GM12878 (cell line): Measurements from ENCODE around the gene NUP37. TPM values are rescaled to one million over a fixed set of nuclear protein-coding genes. Genes with fewer than 3 reads are reported as not detected.
A peak's percentile ranks its signal among the peaks of the same experiment; 100 is the strongest.

Source experiments
- ATAC-seq: fragments of 200-7000 bp; cut with Tn5 transposase; 3 replicates; pipeline ENCODE4 v1.9.1; 2020; ENCODE audit warnings: mild to moderate bottlenecking, moderate library complexity
- BruUV-seq: library from RNA; stranded (reverse); fragments of 400-500 nt; replicated peaks from 2 replicates; lab custom pipeline; 2021; lab: Mats Ljungman, UMichigan
- CTCF ChIA-PET: fragments of 300-600 bp; sonication (Branson Sonifier 250); formaldehyde crosslinking; extraction: SDS; loops from one replicate; lab custom pipeline; 2021; ENCODE audit warnings: inconsistent platforms; lab: Yijun Ruan, JAX
- POLR2A ChIA-PET: fragments of 350-600 bp; formaldehyde crosslinking; extraction: SDS; loops from one replicate; lab custom pipeline; 2021; ENCODE audit warnings: inconsistent platforms; lab: Charles Lee
- RAD21 ChIA-PET: fragments of 300-600 bp; sonication (Branson Sonifier 250); formaldehyde crosslinking; loops from one replicate; lab custom pipeline; 2023; ENCODE audit warnings: antibody characterized with exemption; ENCODE audit not compliant: unreplicated experiment; lab: Charles Lee
- SMC1A ChIA-PET: fragments of 300-600 bp; sonication (Branson Sonifier 250); formaldehyde crosslinking; loops from one replicate; lab custom pipeline; 2023; ENCODE audit not compliant: unreplicated experiment, uncharacterized antibody; lab: Charles Lee
- DNase-seq: peaks from one replicate; pipeline ENCODE4 v3.0.0-alpha.2; 2011; ENCODE audit warnings: low read depth, low spot score
- FAIRE-seq: peaks from 3 replicates; lab custom pipeline; 2011; peaks lifted over from hg19 to GRCh38; lab: Jason Lieb, UNC
- H2AFZ ChIP-seq: 2 replicates; pipeline ENCODE4 v1.6.0; 2011; ENCODE audit warnings: low read depth, low read length, control low read depth; ENCODE audit not compliant: control insufficient read depth
- H3K27ac ChIP-seq: 2 replicates; pipeline ENCODE4 v1.5.1; 2011; ENCODE audit warnings: control low read depth; ENCODE audit not compliant: control insufficient read depth, insufficient read depth
- H3K27me3 ChIP-seq, 2 experiments: replicated peaks in 1 of 2; 2 replicates each; pipeline versions ENCODE4 v1.6.0 to v1.6.1; 2011; ENCODE audit warnings: low read length in 1 of 2; ENCODE audit not compliant: control insufficient read depth in 2 of 2, insufficient read depth in 2 of 2
- H3K36me3 ChIP-seq, 2 experiments: 2 replicates each; pipeline ENCODE4 v1.5.1; 2011; ENCODE audit warnings: low read length in 1 of 2; ENCODE audit not compliant: control insufficient read depth in 2 of 2, insufficient read depth in 2 of 2
- H3K4me1 ChIP-seq: 2 replicates; pipeline ENCODE4 v1.6.1; 2011; ENCODE audit warnings: mild to moderate bottlenecking, low read length, moderate library complexity, mixed read lengths; ENCODE audit not compliant: control insufficient read depth, insufficient read depth
- H3K4me2 ChIP-seq: 2 replicates; pipeline ENCODE4 v1.6.0; 2011; ENCODE audit warnings: control low read depth; ENCODE audit not compliant: control insufficient read depth, insufficient read depth
- H3K4me3 ChIP-seq: fragments of 200-600 bp; sonication (generic); 2 replicates; pipeline ENCODE4 v1.5.1; 2016
- H3K79me2 ChIP-seq: 2 replicates; pipeline ENCODE4 v1.6.0; 2011; ENCODE audit warnings: low read length; ENCODE audit not compliant: control insufficient read depth, insufficient read depth
- H3K9ac ChIP-seq: 2 replicates; pipeline ENCODE4 v1.8.0; 2011; ENCODE audit warnings: low read length, control low read depth, mixed read lengths; ENCODE audit not compliant: control insufficient read depth, insufficient read depth
- H3K9me3 ChIP-seq: replicated peaks from 3 replicates; pipeline ENCODE4 v1.5.1; 2011; ENCODE audit warnings: mild to moderate bottlenecking, low read length; ENCODE audit not compliant: control insufficient read depth, insufficient read depth
- H4K20me1 ChIP-seq: 2 replicates; pipeline ENCODE4 v1.6.0; 2011; ENCODE audit not compliant: control insufficient read depth, insufficient read depth
- BCL11A ChIP-seq: IDR thresholded peaks from 2 replicates; pipeline ENCODE4 v1.6.1; 2011; ENCODE audit warnings: low read depth, low read length
- BRCA1 ChIP-seq: IDR thresholded peaks from 2 replicates; pipeline ENCODE4 v1.6.1; 2011; ENCODE audit warnings: low read depth, low read length, improper control_type of control experiment
- CREM ChIP-seq: IDR thresholded peaks from 2 replicates; pipeline ENCODE4 v1.6.1; 2014; ENCODE audit warnings: antibody characterized with exemption, low read depth
- ETV6 ChIP-seq, 2 experiments: fragments of 450-650 bp in 1 of 2; IDR thresholded peaks in 1 of 2; conservative IDR thresholded peaks in 1 of 2; 2 replicates each; pipeline ENCODE4 v1.6.1; 2014; ENCODE audit warnings: antibody characterized with exemption in 1 of 2, borderline replicate concordance in 1 of 2, low read depth in 1 of 2, mild to moderate bottlenecking in 1 of 2, moderate library complexity in 1 of 2
- HDGF ChIP-seq: fragments of 450-650 bp; IDR thresholded peaks from 2 replicates; pipeline ENCODE4 v1.6.1; 2016; ENCODE audit warnings: antibody characterized with exemption
- IKZF2 ChIP-seq, 2 experiments: fragments of 450-650 bp; IDR thresholded peaks; 2 replicates each; pipeline ENCODE4 v1.6.1; 2017; ENCODE audit warnings: mild to moderate bottlenecking in 2 of 2, moderate library complexity in 2 of 2
- MTA3 ChIP-seq: IDR thresholded peaks from 2 replicates; pipeline ENCODE4 v1.6.1; 2012; ENCODE audit warnings: low read length, inconsistent platforms, borderline replicate concordance
- NFIC ChIP-seq: IDR thresholded peaks from 2 replicates; pipeline ENCODE4 v1.6.1; 2012; ENCODE audit warnings: low read depth, mild to moderate bottlenecking, inconsistent platforms, low read length, moderate library complexity
- TBL1XR1 ChIP-seq: IDR thresholded peaks from 2 replicates; pipeline ENCODE4 v1.6.1; 2012; ENCODE audit warnings: low read depth, low read length, improper control_type of control experiment
- ZNF24 ChIP-seq: fragments of 450-650 bp; IDR thresholded peaks from 2 replicates; pipeline ENCODE4 v1.6.1; 2017; ENCODE audit warnings: antibody characterized with exemption, mild to moderate bottlenecking
- in situ Hi-C: fragments of 300-500 bp; cut with MboI; formaldehyde crosslinking; loops from 9 replicates; pipeline ENCODE4 v1.14.3; 2018; ENCODE audit warnings: mixed read lengths
- intact Hi-C: fragments of 100-400 bp; cut with micrococcal nuclease; formaldehyde crosslinking; loops from one replicate; pipeline ENCODE4 v1.14.2; 2022; ENCODE audit not compliant: unreplicated experiment
- polyA plus RNA-seq, 11 experiments: library from polyadenylated mRNA; depleted of rRNA in 4 of 11; unstranded in 6 of 11; stranded (reverse) in 5 of 11; fragments of >200 nt; fragmentation: Nextera tagmentation in 4 of 11; fragmentation: Illumina TruSeq in 1 of 11; extraction: Ambion mirVana in 4 of 11; extraction: Trizol in 1 of 11; gene quantifications; 1 replicate in 1 of 11; 2 replicates in 10 of 11; pipeline versions ENCODE4 v1.2.1 to v1.2.3, GENCODE V29; 2011 to 2016; ENCODE audit warnings: inconsistent platforms in 2 of 11, missing spikeins in 2 of 11, low read depth in 1 of 11
- total RNA-seq, 4 experiments: library from RNA; depleted of rRNA in 3 of 4; stranded (reverse); fragments of >200 nt in 3 of 4; fragmentation: Illumina TruSeq in 1 of 4; extraction: Trizol in 1 of 4; gene quantifications; 2 replicates each; pipeline versions ENCODE4 v1.2.1 to v1.2.3, GENCODE V29; 2013 to 2021
- TF ChIP-seq, protein P1 (sequence below): fragments of 450-650 bp; IDR thresholded peaks from 2 replicates; pipeline ENCODE4 v1.6.1; 2017; ENCODE audit warnings: mild to moderate bottlenecking
- TF ChIP-seq, protein P2 (sequence below): IDR thresholded peaks from 2 replicates; pipeline ENCODE4 v1.6.1; 2012; ENCODE audit warnings: low read depth, low read length, improper control_type of control experiment
- TF ChIP-seq, protein P3 (sequence below): IDR thresholded peaks from 2 replicates; pipeline ENCODE4 v1.6.1; 2012; ENCODE audit warnings: low read length, inconsistent platforms

Gene NUP37
- total and polyA plus RNA-seq, 10 of the 15 experiments (the other 5 are each of a cell fraction or from before 2014, with no cell fraction given) = 51.8 to 250 (median 99.6) TPM

DNA sequence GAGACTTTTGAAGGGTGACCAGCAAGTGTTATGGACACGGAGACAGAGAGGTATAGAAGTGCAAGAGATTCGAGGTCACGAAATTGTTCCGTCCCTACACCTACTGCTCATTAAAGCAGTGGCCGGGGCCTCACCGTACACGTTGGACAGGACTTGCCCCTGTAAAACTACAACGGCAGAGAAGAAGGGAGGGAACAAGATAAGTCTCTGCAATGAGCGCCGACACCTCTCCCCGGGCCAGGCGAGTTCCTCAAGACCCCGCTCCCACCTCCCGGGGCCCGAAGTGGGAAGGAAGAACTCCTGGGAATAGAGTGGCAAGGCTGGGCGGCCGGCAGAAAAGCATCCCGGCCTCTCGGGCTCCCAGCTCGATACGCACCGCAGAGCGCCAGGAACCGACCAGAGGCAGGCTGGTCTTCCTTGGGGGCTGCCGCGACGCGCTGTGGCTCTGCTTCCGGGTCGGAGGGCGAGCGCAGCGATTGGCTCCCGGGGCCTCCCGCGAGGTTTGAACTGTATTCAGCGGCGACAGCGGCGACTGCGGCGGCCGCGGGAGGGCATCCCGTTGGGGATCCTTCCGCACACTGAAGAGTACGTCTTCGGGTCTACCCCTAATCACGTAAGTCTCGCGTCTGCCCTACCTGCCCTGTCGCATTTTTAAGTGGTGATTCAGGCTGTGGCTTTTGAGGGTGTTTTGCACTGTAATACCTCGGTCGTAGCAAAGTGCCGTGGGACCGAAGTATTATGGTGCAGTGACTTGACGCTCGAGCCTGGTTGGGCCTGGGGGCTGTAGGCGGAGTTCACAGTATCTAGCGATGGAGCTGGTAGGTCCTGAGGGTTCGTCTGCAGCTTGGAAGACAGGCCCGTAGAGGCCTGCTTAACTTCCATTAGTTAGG, at the start of gene NUP37, which contains the start of gene PARPBP (continued):
- TF ChIP-seq ZNF24 = no peak

DNA sequence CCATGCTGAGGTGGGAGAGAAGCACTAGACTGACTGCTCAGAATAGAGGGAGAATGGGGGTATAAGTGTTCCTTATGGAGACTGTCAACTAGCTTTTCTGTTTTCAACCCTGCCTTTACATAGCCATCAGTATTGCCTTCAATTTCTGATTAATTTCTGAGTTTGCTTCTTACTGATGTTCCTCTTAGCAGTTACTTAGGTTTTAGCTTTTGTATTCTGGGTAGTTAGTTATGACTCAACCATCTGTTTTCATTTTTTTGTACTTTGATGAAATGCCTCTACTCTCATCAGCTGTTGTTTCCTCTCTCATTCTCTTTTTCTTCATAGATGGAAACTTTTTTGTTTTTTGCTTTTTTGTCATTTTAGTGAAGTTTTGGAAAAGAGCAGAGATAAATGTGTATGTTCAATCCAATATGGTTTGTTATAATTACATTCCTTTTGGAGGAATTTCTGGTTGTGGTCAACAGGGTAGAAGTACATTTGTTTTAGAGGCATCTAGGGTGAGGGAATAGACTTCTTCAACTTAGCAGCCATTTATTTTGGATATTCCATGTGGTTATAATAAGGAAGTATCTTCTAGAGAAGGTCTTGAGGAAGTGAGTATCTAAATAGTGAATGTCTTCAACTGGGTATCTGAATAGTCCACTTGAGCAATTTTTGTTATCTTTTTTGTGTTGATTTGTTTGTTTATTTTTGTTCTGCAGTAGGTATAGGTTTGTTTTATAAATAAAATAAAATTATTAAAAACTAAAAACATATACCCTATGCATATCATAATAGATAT, 48.1 kb upstream of the NUP37 start:
- H3K27ac ChIP-seq = peak overlapping the region; percentile 62
- intact Hi-C loops = no loop called here
- H3K9me3 ChIP-seq = no peaks in the 10 kb centered on the region
- H3K9ac ChIP-seq = no peak overlapping the region
- peaks cover 5% of the 10 kb centered on the region for H3K4me1 ChIP-seq
- ChIA-PET SMC1A (interaction anchor here (0.7 to 5.3 kb wide), 17 partner anchors 10 to 572 kb away, joined by 3 to 34 read pairs (median 5); no protein-coding TSS in a partner anchor), RAD21 (interaction anchor here (0.6 to 4.5 kb wide), 11 partner anchors 45 to 572 kb away, joined by 3 to 42 read pairs (median 4); no protein-coding TSS in a partner anchor), POLR2A (interaction anchor here (0.6 kb wide), 1 partner anchor 581 kb away, joined by 3 read pairs; no protein-coding TSS in a partner anchor), CTCF (interaction anchor here (0.7 to 5.7 kb wide), 20 partner anchors 11 to 643 kb away, joined by 3 to 57 read pairs (median 8); partner anchors contain the start of gene IGF1)
- BruUV-seq = no TSS peak
- ATAC-seq = peak; percentile 85
- FAIRE-seq = peak; percentile 52
- no peaks in the 10 kb centered on the region for H3K27me3 ChIP-seq
- H3K4me3 ChIP-seq = no peak overlapping the region
- peak; percentile 7 for DNase-seq
- in situ Hi-C loops = no loop called here
- peak overlapping the region; percentile 37 for H2AFZ ChIP-seq
- H3K36me3 ChIP-seq = peaks cover 0 to 3% of the 10 kb centered on the region in 2 experiments; a peak in 1 of 4 replicates
- H3K79me2 ChIP-seq = no peaks in the 10 kb centered on the region
- H3K4me2 ChIP-seq = peak overlapping the region; percentile 17
- no peaks in the 10 kb centered on the region for H4K20me1 ChIP-seq
- no peak for TF ChIP-seq TBL1XR1
- TF ChIP-seq, protein P1, sequence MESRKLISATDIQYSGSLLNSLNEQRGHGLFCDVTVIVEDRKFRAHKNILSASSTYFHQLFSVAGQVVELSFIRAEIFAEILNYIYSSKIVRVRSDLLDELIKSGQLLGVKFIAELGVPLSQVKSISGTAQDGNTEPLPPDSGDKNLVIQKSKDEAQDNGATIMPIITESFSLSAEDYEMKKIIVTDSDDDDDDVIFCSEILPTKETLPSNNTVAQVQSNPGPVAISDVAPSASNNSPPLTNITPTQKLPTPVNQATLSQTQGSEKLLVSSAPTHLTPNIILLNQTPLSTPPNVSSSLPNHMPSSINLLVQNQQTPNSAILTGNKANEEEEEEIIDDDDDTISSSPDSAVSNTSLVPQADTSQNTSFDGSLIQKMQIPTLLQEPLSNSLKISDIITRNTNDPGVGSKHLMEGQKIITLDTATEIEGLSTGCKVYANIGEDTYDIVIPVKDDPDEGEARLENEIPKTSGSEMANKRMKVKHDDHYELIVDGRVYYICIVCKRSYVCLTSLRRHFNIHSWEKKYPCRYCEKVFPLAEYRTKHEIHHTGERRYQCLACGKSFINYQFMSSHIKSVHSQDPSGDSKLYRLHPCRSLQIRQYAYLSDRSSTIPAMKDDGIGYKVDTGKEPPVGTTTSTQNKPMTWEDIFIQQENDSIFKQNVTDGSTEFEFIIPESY = no peak
- TF ChIP-seq, protein P2, sequence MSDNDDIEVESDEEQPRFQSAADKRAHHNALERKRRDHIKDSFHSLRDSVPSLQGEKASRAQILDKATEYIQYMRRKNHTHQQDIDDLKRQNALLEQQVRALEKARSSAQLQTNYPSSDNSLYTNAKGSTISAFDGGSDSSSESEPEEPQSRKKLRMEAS = no peak
- 0 out of 2 replicates have a peak, but pooled peaks have one; percentile 64 for TF ChIP-seq MTA3
- TF ChIP-seq IKZF2 (IDR thresholded peaks at IDR 0.05) = peak in 1 of 2 experiments; percentile 7; a peak in 1 of 4 replicates
- no peak for TF ChIP-seq HDGF
- TF ChIP-seq ETV6 (conservative IDR thresholded peaks at IDR 0.05 in 1 of 2, IDR thresholded peaks at IDR 0.05 in 1 of 2; ENCODE audit: borderline replicate concordance in 1 of 2, low read depth in 1 of 2) = no peak
- TF ChIP-seq, protein P3, sequence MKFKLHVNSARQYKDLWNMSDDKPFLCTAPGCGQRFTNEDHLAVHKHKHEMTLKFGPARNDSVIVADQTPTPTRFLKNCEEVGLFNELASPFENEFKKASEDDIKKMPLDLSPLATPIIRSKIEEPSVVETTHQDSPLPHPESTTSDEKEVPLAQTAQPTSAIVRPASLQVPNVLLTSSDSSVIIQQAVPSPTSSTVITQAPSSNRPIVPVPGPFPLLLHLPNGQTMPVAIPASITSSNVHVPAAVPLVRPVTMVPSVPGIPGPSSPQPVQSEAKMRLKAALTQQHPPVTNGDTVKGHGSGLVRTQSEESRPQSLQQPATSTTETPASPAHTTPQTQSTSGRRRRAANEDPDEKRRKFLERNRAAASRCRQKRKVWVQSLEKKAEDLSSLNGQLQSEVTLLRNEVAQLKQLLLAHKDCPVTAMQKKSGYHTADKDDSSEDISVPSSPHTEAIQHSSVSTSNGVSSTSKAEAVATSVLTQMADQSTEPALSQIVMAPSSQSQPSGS = 0 out of 2 replicates have a peak, but pooled peaks have one; percentile 37
- TF ChIP-seq BCL11A = peak; percentile 26; the same call in 1 of the 2 replicates
- TF ChIP-seq NFIC = peak; percentile 84; the same call in 1 of the 2 replicates
- peak; percentile 69; the same call in 1 of the 2 replicates for TF ChIP-seq CREM
- no peak for TF ChIP-seq BRCA1
